ENCODE data around the gene HRAS.

The HRAS gene

GRCh38 chr11:567629-568292 is 32.4 kb upstream of the HRAS start:
- no peak for DNase-seq (ENCODE audit: low read depth in 1 of 2, low spot score in 1 of 2)

GRCh38 chr11:567011-567628 is 31.7 kb upstream of the HRAS start:
- DNase-seq (ENCODE audit: low read depth in 1 of 2, low spot score in 1 of 2), result no peak

- no peak for DNase-seq (ENCODE audit: low read depth in 1 of 2, low spot score in 1 of 2)
These were observed 30.6 kb upstream of the HRAS start for GRCh38 chr11:565921-566509.

GRCh38 chr11:563812-564578 is 28.6 kb upstream of the HRAS start:
- no peak for DNase-seq (ENCODE audit: low read depth in 1 of 2, low spot score in 1 of 2)

GRCh38 chr11:563066-563811 is 27.9 kb upstream of the HRAS start:
- no peak for DNase-seq (ENCODE audit: low read depth in 1 of 2, low spot score in 1 of 2)

GRCh38 chr11:562046-562645 is 26.8 kb upstream of the HRAS start:
- no peak for DNase-seq (ENCODE audit: low read depth in 1 of 2, low spot score in 1 of 2)

GRCh38 chr11:561148-562003 is 26.0 kb upstream of the HRAS start:
- no peak for DNase-seq (ENCODE audit: low read depth in 1 of 2, low spot score in 1 of 2)

GRCh38 chr11:560305-561147 is 25.1 kb upstream of the HRAS start, which contains the start of the genes LMNTD2 and RASSF7:
Gene LMNTD2, minus strand, starts transcription at chr11:560738. Its CDS starts 22 bp downstream, at chr11:560716.
Gene RASSF7, plus strand, starts transcription at chr11:560970. Its CDS starts 799 bp downstream, at chr11:561769.
- peak; percentile 94 for DNase-seq (ENCODE audit: low read depth in 1 of 2, low spot score in 1 of 2)

GRCh38 chr11:559712-560304 is 24.4 kb upstream of the HRAS start:
- DNase-seq (ENCODE audit: low read depth in 1 of 2, low spot score in 1 of 2), result no peak

GRCh38 chr11:559020-559620 is 23.7 kb upstream of the HRAS start:
- DNase-seq (ENCODE audit: low read depth in 1 of 2, low spot score in 1 of 2), result no peak

- no peak for DNase-seq (ENCODE audit: low read depth in 1 of 2, low spot score in 1 of 2)
These were observed 23.1 kb upstream of the HRAS start for GRCh38 chr11:558503-558902.

GRCh38 chr11:557328-558132 is 22.2 kb upstream of the HRAS start:
- no peak for DNase-seq (ENCODE audit: low read depth in 1 of 2, low spot score in 1 of 2)

GRCh38 chr11:556662-557256 is 21.4 kb upstream of the HRAS start:
- no peak for DNase-seq (ENCODE audit: low read depth in 1 of 2, low spot score in 1 of 2)

- DNase-seq (ENCODE audit: low read depth in 1 of 2, low spot score in 1 of 2), result no peak
These were observed 20.6 kb upstream of the HRAS start for GRCh38 chr11:555780-556661.

- DNase-seq (ENCODE audit: low read depth in 1 of 2, low spot score in 1 of 2), result no peak
These were observed 19.9 kb upstream of the HRAS start for GRCh38 chr11:555227-555779.

All from activated CD4-positive, alpha-beta T cell treated with anti-CD3 and anti-CD28 coated beads, Interleukin-2, amount 50 U/mL, for 24 hours (primary cell).